Type B pancreatic cell (in vitro differentiated cells): ENCODE results near the gene CIPC. TPM values are rescaled to one million over a fixed set of nuclear protein-coding genes. Genes with fewer than 3 reads are reported as not detected.

ENCODE experiments used
- DNase-seq: peaks from one replicate; pipeline ENCODE4 v3.0.0; 2021; ENCODE audit warnings: mixed read lengths; ENCODE audit not compliant: unreplicated experiment; ENCODE audit errors: extremely low spot score
- H3K27ac Mint-ChIP-seq: 2 replicates; pipeline ENCODE4 v1.8.0; 2021; ENCODE audit warnings: mild to moderate bottlenecking, mixed read lengths
- H3K27me3 Mint-ChIP-seq: 2 replicates; pipeline ENCODE4 v1.8.0; 2021; ENCODE audit warnings: mixed read lengths
- H3K36me3 Mint-ChIP-seq: 2 replicates; pipeline ENCODE4 v1.8.0; 2021; ENCODE audit warnings: mixed read lengths
- H3K4me1 Mint-ChIP-seq: one replicate; pipeline ENCODE4 v1.8.0; 2021; ENCODE audit warnings: mixed read lengths; ENCODE audit not compliant: unreplicated experiment
- H3K4me3 Mint-ChIP-seq: 2 replicates; pipeline ENCODE4 v1.8.0; 2021; ENCODE audit warnings: mild to moderate bottlenecking, mixed read lengths
- H3K9me3 Mint-ChIP-seq: 2 replicates; pipeline ENCODE4 v1.8.0; 2021; ENCODE audit warnings: mixed read lengths
- CTCF ChIP-seq: fragments of 200-600 bp; sonication (generic); conservative IDR thresholded peaks from 2 replicates; pipeline ENCODE4 v1.5.0; 2021; ENCODE audit warnings: antibody characterized with exemption, mild to moderate bottlenecking
- total RNA-seq: library from RNA; stranded (reverse); gene quantifications from 2 replicates; pipeline ENCODE4 v1.2.1, GENCODE V29; 2021; ENCODE audit warnings: low replicate concordance

CIPC gene
- total RNA-seq, 1 donor from 2014 or later: 27.2 TPM

GRCh38 chr14:77055981-77056380 is 42.1 kb upstream of the CIPC start:
- no peaks in the 10 kb centered on the region for H3K27me3 Mint-ChIP-seq
- H3K36me3 Mint-ChIP-seq: no peaks in the 10 kb centered on the region
- peaks cover 23% of the 10 kb centered on the region for H3K4me1 Mint-ChIP-seq
- no peaks in the 10 kb centered on the region for H3K9me3 Mint-ChIP-seq
- H3K4me3 Mint-ChIP-seq: no peak overlapping the region
- no peak for DNase-seq
- no peak for TF ChIP-seq CTCF
- no peak overlapping the region for H3K27ac Mint-ChIP-seq

GRCh38 chr14:77058117-77058516 is 39.9 kb upstream of the CIPC start:
- Mint-ChIP-seq H3K36me3 (no peaks in the 10 kb centered on the region), H3K4me1 (peaks cover 17% of the 10 kb centered on the region), H3K27ac (no peak overlapping the region), H3K4me3 (no peak overlapping the region), H3K27me3 (no peaks in the 10 kb centered on the region), H3K9me3 (no peaks in the 10 kb centered on the region)
- no peak for TF ChIP-seq CTCF
- DNase-seq: no peak

- Mint-ChIP-seq H3K27me3 (no peaks in the 10 kb centered on the region), H3K36me3 (no peaks in the 10 kb centered on the region), H3K27ac (peak overlapping the region; percentile 44), H3K9me3 (no peaks in the 10 kb centered on the region), H3K4me3 (no peak overlapping the region), H3K4me1 (peaks cover 17% of the 10 kb centered on the region)
- no peak for TF ChIP-seq CTCF
- no peak for DNase-seq
These were observed 39.3 kb upstream of the CIPC start for GRCh38 chr14:77058785-77059184.

- Mint-ChIP-seq H3K36me3 (no peaks in the 10 kb centered on the region), H3K9me3 (no peaks in the 10 kb centered on the region), H3K27me3 (no peaks in the 10 kb centered on the region), H3K4me3 (no peak overlapping the region), H3K27ac (peak overlapping the region; percentile 44), H3K4me1 (peaks cover 17% of the 10 kb centered on the region)
- DNase-seq: no peak
- TF ChIP-seq CTCF: peak; percentile 69
These were observed 38.7 kb upstream of the CIPC start for GRCh38 chr14:77059276-77059915.

- no peak for TF ChIP-seq CTCF
- Mint-ChIP-seq H3K27ac (no peak overlapping the region), H3K27me3 (no peaks in the 10 kb centered on the region), H3K4me1 (peaks cover 28% of the 10 kb centered on the region), H3K4me3 (no peak overlapping the region), H3K9me3 (no peaks in the 10 kb centered on the region), H3K36me3 (no peaks in the 10 kb centered on the region)
- DNase-seq: no peak
These were observed 36.3 kb upstream of the CIPC start for GRCh38 chr14:77061630-77062257.
